Measurements from ENCODE around the gene ACACA.
"Not testable (repeated sequence)": the region's sequence is repeated elsewhere in the genome, so short reads cannot be mapped to it uniquely, and the experiment has no call there.

Gene ACACA

GRCh38 chr17:37081287-37081686 is 325.3 kb downstream of the ACACA start:
- Histone ChIP-seq H3K79me2 (ENCODE audit: insufficient read depth, low read length) (no peaks in the 10 kb centered on the region), H3K9ac (ENCODE audit: low read depth, low read length, poor library complexity, severe bottlenecking) (peak overlapping the region; percentile 57), H3K4me3 (ENCODE audit: low read length, poor library complexity, severe bottlenecking) (peak overlapping the region; percentile 23), H3F3A (ENCODE audit: low read depth) (peaks cover 3% of the 10 kb centered on the region; the same call in 1 of the 2 replicates), H3K4me1 (ENCODE audit: insufficient read depth, low read length, poor library complexity, severe bottlenecking) (peaks cover 60% of the 10 kb centered on the region), H3K4me2 (ENCODE audit: low read depth, low read length, poor library complexity, severe bottlenecking) (peak overlapping the region; percentile 57), H3K9me3 (ENCODE audit: insufficient read depth, low read depth, low read length) (peaks cover 10% of the 10 kb centered on the region; the same call in 1 of the 2 replicates), H3K36me3 (ENCODE audit: insufficient read depth, low read length) (0 out of 2 replicates have a peak, but pooled peaks cover 5% of the 10 kb centered on the region), H2AFZ (ENCODE audit: low read length) (peak overlapping the region; percentile 44; the same call in 1 of the 2 replicates), H3K9me2 (replicated peaks; ENCODE audit: low read depth, low read length) (no peaks in the 10 kb centered on the region), H4K20me1 (ENCODE audit: insufficient read depth, low read length, poor library complexity, severe bottlenecking) (no peaks in the 10 kb centered on the region), H3K27me3 (ENCODE audit: insufficient read depth, low read length, poor library complexity, severe bottlenecking) (no peaks in the 10 kb centered on the region)
- TF ChIP-seq EZH2phosphoT487 (IDR thresholded peaks at IDR 0.05; ENCODE audit: borderline replicate concordance) (no peak), CTCF (conservative IDR thresholded peaks at IDR 0.05; ENCODE audit: low read length) (peak; percentile 54)

GRCh38 chr17:37079735-37080134 is 326.9 kb downstream of the ACACA start:
- Histone ChIP-seq H3K27me3 (ENCODE audit: insufficient read depth, low read length, poor library complexity, severe bottlenecking) (no peaks in the 10 kb centered on the region), H3K4me1 (ENCODE audit: insufficient read depth, low read length, poor library complexity, severe bottlenecking) (peaks cover 44% of the 10 kb centered on the region), H4K20me1 (ENCODE audit: insufficient read depth, low read length, poor library complexity, severe bottlenecking) (no peaks in the 10 kb centered on the region), H3K9me2 (replicated peaks; ENCODE audit: low read depth, low read length) (no peaks in the 10 kb centered on the region), H3K9ac (ENCODE audit: low read depth, low read length, poor library complexity, severe bottlenecking) (no peak overlapping the region), H3F3A (ENCODE audit: low read depth) (peaks cover 3% of the 10 kb centered on the region; the same call in 1 of the 2 replicates), H3K36me3 (ENCODE audit: insufficient read depth, low read length) (no peaks in the 10 kb centered on the region), H3K79me2 (ENCODE audit: insufficient read depth, low read length) (no peaks in the 10 kb centered on the region), H3K9me3 (ENCODE audit: insufficient read depth, low read depth, low read length) (peaks cover 10% of the 10 kb centered on the region; the same call in 1 of the 2 replicates), H2AFZ (ENCODE audit: low read length) (no peak overlapping the region), H3K4me2 (ENCODE audit: low read depth, low read length, poor library complexity, severe bottlenecking) (no peak overlapping the region), H3K4me3 (ENCODE audit: low read length, poor library complexity, severe bottlenecking) (no peak overlapping the region)
- TF ChIP-seq EZH2phosphoT487 (IDR thresholded peaks at IDR 0.05; ENCODE audit: borderline replicate concordance) (no peak), CTCF (conservative IDR thresholded peaks at IDR 0.05; ENCODE audit: low read length) (no peak)

- Histone ChIP-seq H2AFZ (ENCODE audit: low read length) (no peak overlapping the region), H3K4me1 (ENCODE audit: insufficient read depth, low read length, poor library complexity, severe bottlenecking) (peaks cover 39% of the 10 kb centered on the region), H3K79me2 (ENCODE audit: insufficient read depth, low read length) (no peaks in the 10 kb centered on the region), H3K36me3 (ENCODE audit: insufficient read depth, low read length) (no peaks in the 10 kb centered on the region), H3K9me2 (replicated peaks; ENCODE audit: low read depth, low read length) (no peaks in the 10 kb centered on the region), H4K20me1 (ENCODE audit: insufficient read depth, low read length, poor library complexity, severe bottlenecking) (no peaks in the 10 kb centered on the region), H3K9me3 (ENCODE audit: insufficient read depth, low read depth, low read length) (peaks cover 10% of the 10 kb centered on the region; the same call in 1 of the 2 replicates), H3K4me3 (ENCODE audit: low read length, poor library complexity, severe bottlenecking) (no peak overlapping the region), H3K27me3 (ENCODE audit: insufficient read depth, low read length, poor library complexity, severe bottlenecking) (no peaks in the 10 kb centered on the region), H3K4me2 (ENCODE audit: low read depth, low read length, poor library complexity, severe bottlenecking) (no peak overlapping the region), H3F3A (ENCODE audit: low read depth) (peaks cover 3% of the 10 kb centered on the region; the same call in 1 of the 2 replicates), H3K9ac (ENCODE audit: low read depth, low read length, poor library complexity, severe bottlenecking) (no peak overlapping the region)
- TF ChIP-seq CTCF (conservative IDR thresholded peaks at IDR 0.05; ENCODE audit: low read length): no peak
- TF ChIP-seq EZH2phosphoT487 (IDR thresholded peaks at IDR 0.05; ENCODE audit: borderline replicate concordance): no peak
These were observed 327.4 kb downstream of the ACACA start for GRCh38 chr17:37079065-37079708.

GRCh38 chr17:37073464-37073863 is 333.2 kb downstream of the ACACA start:
- H3K4me3 ChIP-seq (ENCODE audit: low read length, poor library complexity, severe bottlenecking): not testable (repeated sequence)

More at GRCh38 chr17:37073464-37073863, 333.2 kb downstream of the ACACA start:
- H3K4me1 ChIP-seq (ENCODE audit: insufficient read depth, low read length, poor library complexity, severe bottlenecking); H3K36me3 ChIP-seq (ENCODE audit: insufficient read depth, low read length); H3K27me3 ChIP-seq (ENCODE audit: insufficient read depth, low read length, poor library complexity, severe bottlenecking); H4K20me1 ChIP-seq (ENCODE audit: insufficient read depth, low read length, poor library complexity, severe bottlenecking); H3F3A ChIP-seq (ENCODE audit: low read depth); H3K9me3 ChIP-seq (ENCODE audit: insufficient read depth, low read depth, low read length); H3K79me2 ChIP-seq (ENCODE audit: insufficient read depth, low read length); H3K4me2 ChIP-seq (ENCODE audit: low read depth, low read length, poor library complexity, severe bottlenecking); H3K9me2 ChIP-seq (replicated peaks; ENCODE audit: low read depth, low read length); H3K9ac ChIP-seq (ENCODE audit: low read depth, low read length, poor library complexity, severe bottlenecking); H2AFZ ChIP-seq (ENCODE audit: low read length): not testable (repeated sequence)

Measured in Loucy (cell line).